Measurements from ENCODE around the gene VILL.
"Not testable (repeated sequence)": the region's sequence is repeated elsewhere in the genome, so short reads cannot be mapped to it uniquely, and the experiment has no call there.

Gene VILL

DNA sequence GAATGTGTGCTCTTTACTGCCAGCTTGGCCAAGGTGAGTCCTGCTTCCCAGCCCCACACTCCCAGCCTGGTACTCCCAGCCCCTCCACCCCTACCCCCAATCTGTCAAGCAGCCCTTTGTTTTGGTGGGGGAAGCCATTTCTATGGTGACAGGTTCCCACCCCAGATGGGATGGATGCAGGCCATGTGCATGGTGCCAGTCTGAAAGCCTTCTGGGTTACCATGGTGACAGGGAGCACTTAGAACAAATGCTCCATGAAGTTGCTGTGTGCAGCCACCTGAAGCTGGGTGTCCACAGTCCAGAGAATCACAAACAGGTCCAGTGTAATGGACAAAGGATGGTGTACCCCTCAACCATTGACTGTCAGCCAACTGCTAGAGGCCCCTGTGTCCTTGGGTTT lies 19.1 kb upstream of the VILL start:
- no peaks in the 10 kb centered on the region for H3K9me3 Mint-ChIP-seq
- H3K4me1 Mint-ChIP-seq (ENCODE audit: low read depth): peaks cover 4% of the 10 kb centered on the region
- no peak overlapping the region for H3K27ac Mint-ChIP-seq
- H3K4me3 Mint-ChIP-seq: no peak overlapping the region
- peaks cover 2% of the 10 kb centered on the region for H3K36me3 Mint-ChIP-seq (ENCODE audit: low read depth)
- H3K27me3 Mint-ChIP-seq (ENCODE audit: low read depth): peaks cover 3% of the 10 kb centered on the region

DNA sequence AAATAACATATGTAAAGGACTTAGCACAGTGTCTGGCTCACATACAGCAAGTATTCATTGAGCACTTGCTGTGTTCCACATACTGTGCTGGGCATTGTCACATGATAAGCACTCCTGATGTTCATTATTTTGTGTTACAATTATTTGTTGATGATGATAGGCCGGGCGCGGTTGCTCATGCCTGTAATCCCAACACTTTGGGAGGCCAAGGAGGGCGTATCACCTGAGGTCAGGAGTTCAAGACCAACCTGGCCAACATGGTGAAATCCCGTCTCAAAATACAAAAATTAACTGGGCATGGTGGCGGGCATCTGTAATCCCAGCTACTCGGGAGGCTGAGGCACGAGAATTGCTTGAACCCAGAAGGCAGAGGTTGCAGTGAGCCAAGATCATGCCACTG lies 18.5 kb upstream of the VILL start:
- H3K36me3 Mint-ChIP-seq (ENCODE audit: low read depth); H3K27ac Mint-ChIP-seq; H3K27me3 Mint-ChIP-seq (ENCODE audit: low read depth); H3K4me1 Mint-ChIP-seq (ENCODE audit: low read depth); H3K4me3 Mint-ChIP-seq; H3K9me3 Mint-ChIP-seq: not testable (repeated sequence)

DNA sequence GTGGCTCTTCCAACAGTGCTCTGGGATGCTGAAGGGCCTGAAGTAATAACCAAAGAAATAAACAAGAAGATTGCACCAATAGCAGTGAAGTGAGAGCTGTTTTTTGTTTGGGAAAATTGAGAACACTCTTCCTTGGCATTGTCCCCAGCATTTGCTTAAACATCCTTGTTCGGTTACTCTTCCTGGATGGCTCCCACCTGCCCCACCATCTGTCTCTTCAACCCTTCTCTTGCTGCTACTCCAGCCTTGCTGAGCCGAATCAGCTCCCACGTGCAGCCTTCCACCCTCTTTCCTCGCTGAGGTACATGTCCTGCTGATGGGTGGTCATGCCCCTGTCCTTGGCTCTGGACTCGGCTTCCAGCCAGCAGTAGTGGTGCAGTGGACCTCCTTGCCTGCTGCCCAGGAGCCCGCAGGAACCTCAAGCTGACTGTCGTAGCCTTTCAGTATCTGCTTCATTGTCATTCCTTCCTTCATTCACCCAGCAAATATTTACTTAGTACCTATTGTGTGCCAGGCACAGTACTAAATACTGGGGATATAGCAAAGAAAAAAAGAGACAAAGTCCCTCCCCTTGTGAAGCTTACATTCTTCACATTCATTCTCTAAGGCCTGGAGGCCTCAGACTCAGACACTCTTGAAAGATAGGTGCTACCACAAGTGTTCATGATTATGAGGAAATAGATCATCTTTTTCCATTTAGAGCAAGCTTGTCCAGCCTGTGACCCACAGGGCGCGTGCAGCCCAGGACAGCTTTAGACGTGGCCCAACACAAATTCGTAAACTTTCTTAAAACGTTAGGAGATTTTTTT lies 17.1 kb upstream of the VILL start:
- Mint-ChIP-seq H3K4me1 (ENCODE audit: low read depth) (peaks cover 4% of the 10 kb centered on the region), H3K4me3 (no peak overlapping the region), H3K36me3 (ENCODE audit: low read depth) (peaks cover 2% of the 10 kb centered on the region), H3K27me3 (ENCODE audit: low read depth) (no peaks in the 10 kb centered on the region), H3K9me3 (no peaks in the 10 kb centered on the region), H3K27ac (no peak overlapping the region)

DNA sequence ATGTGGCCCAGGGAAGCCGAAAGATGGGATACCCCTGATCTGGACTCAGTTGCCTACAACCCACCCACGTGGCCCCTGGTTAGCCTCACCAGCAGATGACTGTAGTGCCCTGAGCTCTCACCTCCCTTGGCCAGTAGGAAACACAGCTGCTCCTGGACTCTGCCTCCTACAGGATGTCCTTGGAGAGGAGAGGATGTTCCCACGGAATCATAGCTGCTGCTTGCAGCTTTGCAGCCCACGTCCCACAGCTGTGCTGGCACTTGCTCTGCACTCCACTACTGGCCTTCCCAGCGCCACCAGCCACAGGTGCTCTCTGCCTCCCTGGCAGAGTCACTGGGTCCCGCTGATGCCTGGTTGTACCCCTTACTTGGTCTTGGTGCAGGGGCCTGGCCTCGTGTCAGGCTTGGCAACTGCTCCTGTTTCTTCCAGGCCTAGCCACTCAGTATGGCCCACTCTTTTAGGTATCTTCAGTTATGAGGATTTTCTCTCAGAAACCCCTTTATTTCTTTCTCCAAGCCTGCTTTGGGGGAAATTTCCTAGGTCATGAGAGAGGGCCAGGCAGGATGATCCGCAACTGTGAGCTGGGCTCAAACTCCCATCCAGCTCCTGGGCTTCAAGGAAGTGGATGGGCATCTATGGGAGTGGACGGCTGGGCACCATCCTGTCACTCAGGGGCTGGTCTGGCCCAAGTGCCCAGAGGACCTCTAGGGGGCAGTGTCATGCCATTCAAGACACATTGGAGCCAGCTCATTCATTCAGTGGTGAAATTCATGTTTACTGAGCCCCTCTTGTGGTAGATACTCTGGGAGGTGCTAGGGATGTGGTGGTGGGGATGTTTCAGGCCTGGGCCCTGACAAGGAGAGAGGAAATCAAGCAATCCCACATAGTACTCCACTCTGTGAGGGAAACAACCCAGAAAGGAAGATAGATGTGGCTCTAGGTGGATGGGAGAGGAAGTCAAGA lies 16.2 kb upstream of the VILL start:
- Mint-ChIP-seq H3K27me3 (ENCODE audit: low read depth) (no peaks in the 10 kb centered on the region), H3K27ac (peak overlapping the region; percentile 39), H3K4me1 (ENCODE audit: low read depth) (peaks cover 4% of the 10 kb centered on the region), H3K4me3 (no peak overlapping the region), H3K36me3 (ENCODE audit: low read depth) (peaks cover 2% of the 10 kb centered on the region), H3K9me3 (no peaks in the 10 kb centered on the region)

DNA sequence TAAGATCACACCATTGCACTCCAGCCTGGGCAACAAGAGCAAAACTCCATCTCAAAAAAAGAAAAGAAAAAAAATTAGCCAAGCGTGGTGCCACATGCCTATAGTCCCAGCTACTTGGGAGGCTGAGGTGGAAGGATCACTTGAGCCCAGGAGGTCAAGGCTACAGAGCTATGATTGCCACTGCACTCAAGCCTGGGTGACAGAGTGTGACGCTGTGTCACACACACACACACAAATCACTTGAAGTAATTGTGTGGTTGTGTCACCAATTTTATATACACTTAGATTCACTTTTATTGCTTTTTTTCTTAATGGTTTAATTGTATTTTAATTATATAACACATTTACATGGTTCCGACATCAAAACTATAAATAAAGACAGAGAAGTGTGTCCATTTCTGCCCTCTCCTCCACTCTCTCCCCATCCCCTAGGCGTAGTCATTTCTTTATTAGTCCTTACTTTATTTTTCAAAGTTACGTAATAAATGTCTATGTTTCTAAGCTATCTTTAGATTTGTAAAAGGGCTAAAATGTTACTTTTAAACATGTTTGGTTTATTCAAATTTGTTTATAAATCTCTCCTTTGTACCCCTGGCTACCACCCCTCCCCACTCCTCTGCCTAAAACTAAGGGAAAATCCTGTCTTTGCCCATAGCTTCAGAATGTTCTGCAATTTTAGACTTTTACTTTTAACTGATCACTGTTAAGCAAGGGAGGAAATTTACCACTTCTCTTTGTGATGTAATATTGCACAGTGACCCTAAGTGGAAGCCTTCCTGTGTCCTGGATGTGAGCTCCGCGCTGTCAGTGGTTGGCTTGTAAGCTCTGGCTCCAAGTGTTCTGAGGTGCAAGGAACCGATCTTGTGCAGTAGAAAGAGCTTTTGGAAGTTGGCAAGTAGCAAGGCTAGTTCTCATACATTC lies 10.8 kb upstream of the VILL start:
- Mint-ChIP-seq H3K9me3 (no peaks in the 10 kb centered on the region), H3K27ac (no peak overlapping the region), H3K27me3 (ENCODE audit: low read depth) (peaks cover 3% of the 10 kb centered on the region), H3K4me3 (no peak overlapping the region), H3K36me3 (ENCODE audit: low read depth) (peaks cover 1% of the 10 kb centered on the region), H3K4me1 (ENCODE audit: low read depth) (peaks cover 3% of the 10 kb centered on the region)

DNA sequence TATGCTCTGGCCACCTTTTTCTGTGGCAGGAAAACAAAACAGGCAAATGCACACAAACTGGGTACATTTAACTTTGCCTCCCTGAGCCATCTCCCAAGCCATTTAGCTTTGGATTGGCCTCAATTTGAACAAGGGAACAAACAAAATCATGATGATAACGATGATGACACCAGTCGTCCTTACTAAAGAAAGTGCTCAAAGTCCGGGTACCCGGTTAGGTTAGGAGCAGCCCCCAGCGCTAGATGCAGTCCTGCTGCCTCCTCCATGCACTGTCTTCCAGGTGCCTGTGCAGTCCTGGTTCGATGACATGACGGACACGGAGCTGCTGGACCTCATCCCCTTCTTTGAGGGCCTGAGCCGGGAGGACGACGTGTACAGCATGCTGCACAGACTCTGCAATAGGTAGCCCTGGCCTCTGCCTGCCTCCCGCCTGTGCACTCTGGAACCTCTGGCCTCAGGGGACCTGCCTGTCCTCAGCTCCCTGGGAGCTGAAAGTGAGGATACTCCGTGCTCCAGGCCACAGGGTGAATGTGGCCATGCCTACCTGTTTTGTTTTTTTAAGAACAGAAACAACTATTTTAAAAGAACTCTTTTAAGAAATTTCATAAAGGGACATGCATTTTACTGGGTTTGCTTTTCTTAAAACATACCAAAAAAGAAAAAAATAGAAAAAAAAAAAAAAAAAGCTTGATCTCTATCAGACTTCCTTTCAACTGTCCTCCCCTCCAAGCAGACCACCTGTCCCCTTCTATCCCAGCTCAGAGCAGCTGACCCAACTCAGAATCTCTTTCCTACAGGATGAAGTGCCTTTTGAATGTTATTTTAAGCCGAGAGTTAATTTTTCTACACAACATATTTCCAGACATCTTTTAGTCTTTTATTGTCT lies 9.9 kb upstream of the VILL start:
- Mint-ChIP-seq H3K4me1 (ENCODE audit: low read depth) (no peaks in the 10 kb centered on the region), H3K4me3 (no peak overlapping the region), H3K27ac (no peak overlapping the region), H3K9me3 (no peaks in the 10 kb centered on the region), H3K36me3 (ENCODE audit: low read depth) (no peaks in the 10 kb centered on the region), H3K27me3 (ENCODE audit: low read depth) (peaks cover 3% of the 10 kb centered on the region)

DNA sequence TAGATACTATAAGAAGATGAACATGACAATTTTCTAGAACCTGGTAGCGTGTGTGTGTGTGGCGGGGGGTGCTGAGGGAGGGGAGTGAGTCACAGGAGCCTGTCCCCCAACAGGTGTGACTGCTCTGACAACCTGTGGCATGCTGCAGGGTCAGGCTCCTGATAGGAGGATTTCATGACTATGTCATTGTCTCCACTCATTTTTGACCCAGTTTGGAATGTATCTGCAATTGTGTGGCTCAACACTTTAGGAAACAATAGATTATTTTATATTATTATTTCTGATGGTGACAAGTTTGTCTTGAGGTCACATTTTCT lies 9.3 kb upstream of the VILL start:
- Mint-ChIP-seq H3K27ac (no peak overlapping the region), H3K9me3 (no peaks in the 10 kb centered on the region), H3K36me3 (ENCODE audit: low read depth) (no peaks in the 10 kb centered on the region), H3K27me3 (ENCODE audit: low read depth) (peaks cover 3% of the 10 kb centered on the region), H3K4me1 (ENCODE audit: low read depth) (no peaks in the 10 kb centered on the region), H3K4me3 (no peak overlapping the region)

DNA sequence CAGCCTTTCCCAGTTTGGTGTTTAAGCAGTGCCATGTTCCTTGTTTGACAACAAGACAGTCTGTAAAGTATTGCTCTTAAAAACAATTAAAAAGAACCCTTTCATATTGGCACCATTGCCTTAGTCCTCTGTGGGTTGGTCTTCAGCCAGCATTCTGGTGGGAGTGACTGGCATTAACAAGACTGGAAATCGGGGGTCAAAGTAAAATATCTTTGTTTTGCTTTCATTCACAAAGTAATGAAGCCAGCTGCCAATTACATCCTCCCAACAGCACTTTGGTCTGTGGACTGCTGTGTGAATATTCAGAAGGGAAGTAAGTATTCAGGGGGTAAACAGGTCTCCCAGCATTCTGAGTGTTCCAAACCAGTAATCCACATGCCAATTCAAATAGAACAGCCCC lies 8.3 kb upstream of the VILL start:
- Mint-ChIP-seq H3K4me3 (no peak overlapping the region), H3K36me3 (ENCODE audit: low read depth) (no peaks in the 10 kb centered on the region), H3K4me1 (ENCODE audit: low read depth) (no peaks in the 10 kb centered on the region), H3K27ac (no peak overlapping the region), H3K27me3 (ENCODE audit: low read depth) (peaks cover 3% of the 10 kb centered on the region), H3K9me3 (no peaks in the 10 kb centered on the region)

DNA sequence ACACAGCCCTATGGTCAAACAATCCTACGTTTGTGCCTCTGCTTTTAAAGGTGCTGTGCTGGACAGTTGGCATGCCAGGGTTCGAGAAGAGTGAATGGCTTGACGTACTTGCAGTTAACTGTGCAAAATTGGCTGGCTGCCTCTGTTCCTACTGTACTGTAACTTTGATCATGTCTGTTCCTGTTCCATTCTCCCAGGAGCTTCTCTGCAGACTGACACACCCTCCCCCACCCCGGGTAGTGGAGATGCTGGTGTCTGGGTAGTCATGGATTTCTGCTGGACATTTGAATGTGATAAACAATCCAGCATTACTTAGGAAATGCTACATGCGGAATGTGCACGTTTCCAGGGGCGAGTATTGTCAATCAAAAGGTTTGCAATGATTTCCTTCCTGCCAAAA lies 6.5 kb upstream of the VILL start:
- H3K27ac Mint-ChIP-seq: no peak overlapping the region
- H3K4me1 Mint-ChIP-seq (ENCODE audit: low read depth): no peaks in the 10 kb centered on the region
- no peak overlapping the region for H3K4me3 Mint-ChIP-seq
- no peaks in the 10 kb centered on the region for H3K36me3 Mint-ChIP-seq (ENCODE audit: low read depth)
- no peaks in the 10 kb centered on the region for H3K9me3 Mint-ChIP-seq
- H3K27me3 Mint-ChIP-seq (ENCODE audit: low read depth): peaks cover 3% of the 10 kb centered on the region

DNA sequence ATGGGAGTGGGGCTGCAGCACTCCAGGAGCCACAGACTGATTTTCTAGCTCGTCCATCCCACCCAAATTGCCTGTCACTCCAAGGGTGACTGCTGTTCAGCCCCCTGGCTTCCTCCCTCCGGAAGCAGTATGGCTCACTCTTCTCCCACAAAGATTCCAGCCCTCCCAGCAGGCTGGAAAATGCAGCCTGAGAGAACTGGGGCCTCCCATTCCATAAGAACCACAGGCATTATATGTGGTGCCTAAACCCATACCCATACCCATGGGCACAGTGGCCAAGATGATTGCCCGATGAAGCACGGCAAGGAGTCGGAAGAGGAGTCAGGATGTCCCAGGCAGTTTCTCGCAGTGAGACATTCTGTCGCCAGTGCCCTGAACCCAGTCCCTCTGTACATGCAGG lies 6.0 kb upstream of the VILL start:
- Mint-ChIP-seq H3K27ac (no peak overlapping the region), H3K4me3 (no peak overlapping the region), H3K9me3 (no peaks in the 10 kb centered on the region), H3K36me3 (ENCODE audit: low read depth) (no peaks in the 10 kb centered on the region), H3K4me1 (ENCODE audit: low read depth) (no peaks in the 10 kb centered on the region), H3K27me3 (ENCODE audit: low read depth) (peaks cover 3% of the 10 kb centered on the region)

DNA sequence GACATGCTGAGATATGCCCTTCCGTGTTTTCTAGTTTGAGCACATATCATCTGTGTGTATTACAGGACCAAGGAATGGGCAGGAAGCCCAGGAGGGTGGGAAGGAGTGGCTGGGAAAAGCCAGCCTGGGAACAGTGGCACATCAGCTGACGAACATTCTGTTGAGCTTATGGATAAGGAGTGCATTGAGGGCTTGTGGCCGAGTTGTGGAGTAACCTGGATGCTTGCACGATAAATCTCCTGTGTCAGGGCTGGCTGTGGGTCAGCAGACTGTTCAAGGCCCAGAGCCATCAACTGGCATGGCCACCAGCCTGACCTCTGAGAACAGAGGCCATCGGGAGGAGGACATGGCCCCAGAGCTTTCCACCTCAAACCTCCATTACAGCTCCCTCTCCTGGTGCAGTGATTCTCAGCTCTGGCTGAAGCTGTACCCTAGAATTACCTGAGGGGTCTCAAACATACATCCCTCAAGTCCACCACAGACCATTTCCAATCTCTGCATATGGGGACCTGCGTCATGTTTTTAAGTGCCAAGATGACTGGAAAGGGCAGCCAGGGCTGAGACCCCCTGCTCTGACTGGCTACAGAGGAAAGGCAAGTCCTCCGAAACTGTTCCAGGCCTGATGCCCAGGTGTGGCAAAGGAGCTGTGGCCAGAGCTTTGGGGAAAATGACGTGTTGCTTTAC lies 4.8 kb upstream of the VILL start:
- no peaks in the 10 kb centered on the region for H3K36me3 Mint-ChIP-seq (ENCODE audit: low read depth)
- H3K4me3 Mint-ChIP-seq: no peak overlapping the region
- no peaks in the 10 kb centered on the region for H3K9me3 Mint-ChIP-seq
- no peaks in the 10 kb centered on the region for H3K4me1 Mint-ChIP-seq (ENCODE audit: low read depth)
- no peak overlapping the region for H3K27ac Mint-ChIP-seq
- peaks cover 3% of the 10 kb centered on the region for H3K27me3 Mint-ChIP-seq (ENCODE audit: low read depth)

DNA sequence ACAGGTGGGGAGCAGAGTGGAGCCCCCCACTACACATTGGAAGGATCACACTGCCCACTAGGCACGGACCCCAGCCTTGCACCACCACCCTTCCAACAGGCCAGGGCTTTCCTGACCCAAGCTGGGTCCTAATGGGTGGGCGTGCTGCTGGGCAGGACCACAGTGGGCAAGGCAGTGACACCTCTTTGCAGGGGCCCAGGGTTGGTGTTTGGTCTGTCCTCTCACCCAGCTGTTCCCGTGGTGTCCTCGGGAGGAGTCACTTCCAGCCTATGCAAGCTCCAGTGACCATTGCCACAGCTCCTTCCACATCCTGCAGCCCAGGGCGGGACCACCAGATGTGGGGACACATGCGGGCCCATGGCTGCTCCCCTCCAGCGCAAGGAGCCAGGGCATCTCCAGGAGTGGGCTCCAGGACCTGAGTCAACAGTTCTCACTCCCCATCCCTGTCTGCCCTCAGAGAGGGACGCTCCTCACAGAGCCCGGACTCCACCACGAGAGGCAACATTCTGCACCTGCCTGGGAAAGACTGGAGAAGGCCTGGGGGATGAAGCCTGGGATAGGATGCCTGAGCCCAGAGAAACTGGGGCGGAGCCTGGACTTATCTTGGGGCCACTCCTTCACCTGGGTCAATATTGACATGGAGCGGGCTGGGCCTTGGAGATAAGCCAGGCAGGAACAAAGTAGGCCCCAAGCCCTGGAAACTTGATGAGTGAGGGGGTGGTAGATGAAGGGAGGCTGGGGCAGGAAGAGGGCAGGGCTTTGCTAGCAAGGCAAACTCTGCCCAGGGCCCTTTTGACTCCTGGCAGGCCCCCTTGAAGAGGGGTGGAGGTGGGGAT lies 3.9 kb upstream of the VILL start:
- Mint-ChIP-seq H3K9me3 (no peaks in the 10 kb centered on the region), H3K4me1 (ENCODE audit: low read depth) (no peaks in the 10 kb centered on the region), H3K4me3 (no peak overlapping the region), H3K36me3 (ENCODE audit: low read depth) (no peaks in the 10 kb centered on the region), H3K27ac (no peak overlapping the region), H3K27me3 (ENCODE audit: low read depth) (no peaks in the 10 kb centered on the region)

DNA sequence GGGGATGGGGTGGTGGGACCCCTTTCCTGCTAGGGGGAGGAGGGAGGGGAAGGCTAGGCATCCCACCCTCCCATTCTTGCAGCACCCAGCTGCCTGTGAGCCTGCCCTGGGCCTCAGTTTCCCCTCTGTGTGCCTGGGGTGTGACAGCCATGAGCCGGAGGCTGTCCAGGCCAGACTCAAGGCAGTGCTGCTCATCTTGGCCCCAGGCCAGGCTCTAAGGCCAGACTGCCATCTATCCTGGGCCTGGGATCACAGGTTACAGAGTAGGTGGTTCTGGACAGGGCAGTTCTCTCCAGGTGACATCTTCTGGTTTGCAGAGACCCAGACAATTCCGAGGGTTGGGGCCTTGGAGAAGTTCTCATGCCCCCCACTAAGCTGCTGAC lies 3.3 kb upstream of the VILL start:
- H3K9me3 Mint-ChIP-seq: no peaks in the 10 kb centered on the region
- H3K27ac Mint-ChIP-seq: no peak overlapping the region
- no peak overlapping the region for H3K4me3 Mint-ChIP-seq
- H3K36me3 Mint-ChIP-seq (ENCODE audit: low read depth): no peaks in the 10 kb centered on the region
- no peaks in the 10 kb centered on the region for H3K27me3 Mint-ChIP-seq (ENCODE audit: low read depth)
- no peaks in the 10 kb centered on the region for H3K4me1 Mint-ChIP-seq (ENCODE audit: low read depth)

All from T-helper 1 cell treated with Interleukin-12 subunit alpha and Interleukin-12 subunit beta and Interleukin-4 antibody, amounts not matched to agents 30 μg/mL and 1 μg/mL, for 36 hours (primary cell).